Measurements from ENCODE around the gene NCEH1. TPM values are rescaled to one million over a fixed set of nuclear protein-coding genes. Genes with fewer than 3 reads are reported as not detected.

Gene NCEH1
- total RNA-seq, 1 experiment from 2014 or later: 43.5 TPM

DNA sequence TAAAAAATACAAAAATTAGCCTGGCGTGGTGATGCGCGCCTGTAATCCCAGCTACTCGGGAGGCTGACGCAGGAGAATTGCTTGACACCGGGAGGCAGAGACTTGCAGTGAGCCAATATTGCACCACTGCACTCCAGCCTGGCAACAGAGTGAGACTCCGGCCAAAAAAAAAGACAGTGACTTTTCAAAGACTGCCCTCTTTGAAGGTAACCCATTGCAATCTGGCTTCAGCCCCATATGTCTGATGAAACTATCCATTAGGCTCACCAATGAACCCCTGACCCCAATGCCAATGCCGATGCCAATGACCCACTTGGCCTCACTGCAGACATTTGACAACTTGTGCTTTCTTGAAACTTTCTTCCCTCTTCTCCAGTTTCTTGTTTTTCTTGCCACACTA, 54.3 kb downstream of the NCEH1 start:
- peaks cover 59% of the 10 kb centered on the region for H3K79me2 ChIP-seq (ENCODE audit: low read depth)
- H3K9me3 ChIP-seq (ENCODE audit: insufficient read depth, low read depth): no peaks in the 10 kb centered on the region
- H3K4me2 ChIP-seq: no peak overlapping the region
- BruUV-seq (replicated peaks): no TSS peak
- H3K4me1 ChIP-seq (replicated peaks; ENCODE audit: insufficient read depth): peaks cover 50% of the 10 kb centered on the region
- H4K20me1 ChIP-seq (ENCODE audit: insufficient read depth): no peaks in the 10 kb centered on the region
- H3K27me3 ChIP-seq (ENCODE audit: insufficient read depth, low read depth): no peaks in the 10 kb centered on the region
- CTCF ChIA-PET: no interaction called here
- DNase-seq: no peak
- TF ChIP-seq EZH2 (IDR thresholded peaks at IDR 0.05; ENCODE audit: low read depth): no peak
- TF ChIP-seq, protein P1, sequence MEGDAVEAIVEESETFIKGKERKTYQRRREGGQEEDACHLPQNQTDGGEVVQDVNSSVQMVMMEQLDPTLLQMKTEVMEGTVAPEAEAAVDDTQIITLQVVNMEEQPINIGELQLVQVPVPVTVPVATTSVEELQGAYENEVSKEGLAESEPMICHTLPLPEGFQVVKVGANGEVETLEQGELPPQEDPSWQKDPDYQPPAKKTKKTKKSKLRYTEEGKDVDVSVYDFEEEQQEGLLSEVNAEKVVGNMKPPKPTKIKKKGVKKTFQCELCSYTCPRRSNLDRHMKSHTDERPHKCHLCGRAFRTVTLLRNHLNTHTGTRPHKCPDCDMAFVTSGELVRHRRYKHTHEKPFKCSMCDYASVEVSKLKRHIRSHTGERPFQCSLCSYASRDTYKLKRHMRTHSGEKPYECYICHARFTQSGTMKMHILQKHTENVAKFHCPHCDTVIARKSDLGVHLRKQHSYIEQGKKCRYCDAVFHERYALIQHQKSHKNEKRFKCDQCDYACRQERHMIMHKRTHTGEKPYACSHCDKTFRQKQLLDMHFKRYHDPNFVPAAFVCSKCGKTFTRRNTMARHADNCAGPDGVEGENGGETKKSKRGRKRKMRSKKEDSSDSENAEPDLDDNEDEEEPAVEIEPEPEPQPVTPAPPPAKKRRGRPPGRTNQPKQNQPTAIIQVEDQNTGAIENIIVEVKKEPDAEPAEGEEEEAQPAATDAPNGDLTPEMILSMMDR (conservative IDR thresholded peaks at IDR 0.05): no peak
- H2AFZ ChIP-seq: no peak overlapping the region
- H3K9me2 ChIP-seq (ENCODE audit: insufficient read depth): no peaks in the 10 kb centered on the region
- intact Hi-C loops (cut with micrococcal nuclease; ENCODE audit: unreplicated experiment): no loop called here
- no peak overlapping the region for H3K4me3 ChIP-seq
- H3K27ac ChIP-seq: no peak overlapping the region
- H3F3A ChIP-seq (ENCODE audit: insufficient read depth, low read depth): peaks cover 40% of the 10 kb centered on the region
- POLR2A ChIA-PET (ENCODE audit: unreplicated experiment): interaction anchor here (0.6 kb wide), 1 partner anchor 371 kb away, joined by 3 read pairs; no protein-coding TSS in a partner anchor
- 0 out of 2 replicates have a peak, but pooled peaks cover 4% of the 10 kb centered on the region for H3K36me3 ChIP-seq (ENCODE audit: low read depth)

DNA sequence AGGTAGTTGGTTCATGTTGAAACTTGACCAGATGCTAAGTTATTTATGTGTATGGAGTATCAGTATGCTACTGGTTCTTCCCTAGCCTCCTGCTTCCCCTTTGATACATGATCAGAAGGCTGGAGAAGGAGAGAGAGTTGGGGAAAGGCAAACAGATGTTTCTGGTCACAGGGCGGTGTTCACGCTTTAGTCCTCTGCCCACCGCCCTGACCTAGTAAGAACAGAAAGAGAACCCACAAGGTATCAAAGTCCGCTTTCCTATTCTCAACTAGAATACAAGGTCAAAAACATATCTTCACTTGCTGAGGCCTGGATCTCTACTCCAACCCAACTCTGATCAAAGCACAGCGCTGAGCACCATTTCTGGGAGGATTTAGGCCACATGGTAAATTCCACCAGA, 55.5 kb downstream of the NCEH1 start:
- BruUV-seq (replicated peaks): no TSS peak
- intact Hi-C loops (cut with micrococcal nuclease; ENCODE audit: unreplicated experiment): no loop called here
- no peaks in the 10 kb centered on the region for H3K9me3 ChIP-seq (ENCODE audit: insufficient read depth, low read depth)
- peaks cover 66% of the 10 kb centered on the region for H3K79me2 ChIP-seq (ENCODE audit: low read depth)
- H3K4me2 ChIP-seq: no peak overlapping the region
- H3F3A ChIP-seq (ENCODE audit: insufficient read depth, low read depth): peaks cover 31% of the 10 kb centered on the region
- H3K4me1 ChIP-seq (replicated peaks; ENCODE audit: insufficient read depth): peaks cover 50% of the 10 kb centered on the region
- ChIA-PET CTCF (no interaction called here), POLR2A (ENCODE audit: unreplicated experiment) (interaction anchor here (0.7 kb wide), 1 partner anchor 22 kb away, joined by 3 read pairs; no protein-coding TSS in a partner anchor)
- no peaks in the 10 kb centered on the region for H3K9me2 ChIP-seq (ENCODE audit: insufficient read depth)
- no peak overlapping the region for H2AFZ ChIP-seq
- no peak for TF ChIP-seq EZH2 (IDR thresholded peaks at IDR 0.05; ENCODE audit: low read depth)
- TF ChIP-seq, protein P1 (conservative IDR thresholded peaks at IDR 0.05): no peak
- no peaks in the 10 kb centered on the region for H3K27me3 ChIP-seq (ENCODE audit: insufficient read depth, low read depth)
- 0 out of 2 replicates have a peak, but pooled peaks cover 4% of the 10 kb centered on the region for H3K36me3 ChIP-seq (ENCODE audit: low read depth)
- no peak overlapping the region for H3K27ac ChIP-seq
- H4K20me1 ChIP-seq (ENCODE audit: insufficient read depth): no peaks in the 10 kb centered on the region
- no peak for DNase-seq
- no peak overlapping the region for H3K4me3 ChIP-seq

DNA sequence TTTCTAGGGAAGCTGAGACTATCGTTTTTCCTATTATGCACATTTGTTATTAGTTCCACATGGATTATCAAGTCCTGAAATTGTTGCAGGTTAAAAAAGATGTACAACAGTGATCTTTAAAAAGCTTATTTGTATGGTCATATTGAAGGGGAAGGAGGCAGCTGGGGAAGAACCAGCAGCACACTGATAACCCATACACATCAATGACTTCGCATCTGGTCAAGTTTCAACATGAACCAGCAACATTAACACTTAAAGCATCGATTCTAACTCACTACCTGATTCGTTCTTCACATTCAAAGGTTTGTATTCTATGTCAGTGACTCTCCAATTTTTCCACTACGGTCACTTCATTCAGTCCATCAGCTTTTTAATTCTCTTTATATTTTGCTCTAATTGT, 56.4 kb downstream of the NCEH1 start:
- TF ChIP-seq EZH2 (IDR thresholded peaks at IDR 0.05; ENCODE audit: low read depth): no peak
- TF ChIP-seq, protein P1 (conservative IDR thresholded peaks at IDR 0.05): no peak
- BruUV-seq (replicated peaks): no TSS peak
- Histone ChIP-seq H4K20me1 (ENCODE audit: insufficient read depth) (no peaks in the 10 kb centered on the region), H3K9me2 (ENCODE audit: insufficient read depth) (no peaks in the 10 kb centered on the region), H3K4me2 (no peak overlapping the region), H3K9me3 (ENCODE audit: insufficient read depth, low read depth) (no peaks in the 10 kb centered on the region), H3F3A (ENCODE audit: insufficient read depth, low read depth) (peaks cover 25% of the 10 kb centered on the region), H3K27me3 (ENCODE audit: insufficient read depth, low read depth) (no peaks in the 10 kb centered on the region), H2AFZ (no peak overlapping the region), H3K4me3 (no peak overlapping the region), H3K4me1 (replicated peaks; ENCODE audit: insufficient read depth) (peaks cover 46% of the 10 kb centered on the region), H3K27ac (no peak overlapping the region), H3K36me3 (ENCODE audit: low read depth) (0 out of 2 replicates have a peak, but pooled peaks cover 4% of the 10 kb centered on the region), H3K79me2 (ENCODE audit: low read depth) (peaks cover 73% of the 10 kb centered on the region)
- intact Hi-C loops (cut with micrococcal nuclease; ENCODE audit: unreplicated experiment): no loop called here
- CTCF ChIA-PET: interaction anchor here (0.8 kb wide), 1 partner anchor 30 kb away, joined by 5 read pairs; no protein-coding TSS in a partner anchor
- DNase-seq: no peak
- POLR2A ChIA-PET (ENCODE audit: unreplicated experiment): no interaction called here
